HepG2 (cell line): ENCODE results near the gene INA. TPM values are rescaled to one million over a fixed set of nuclear protein-coding genes. Genes with fewer than 3 reads are reported as not detected.

Experiments used
- ETV5 ChIP-seq: IDR thresholded peaks from 2 replicates; pipeline ENCODE4 v1.6.1; 2018; ENCODE audit warnings: missing biosample characterization, missing genetic modification reagents, inconsistent platforms, borderline replicate concordance
- FLYWCH1 ChIP-seq: sonication (generic); formaldehyde crosslinking; IDR thresholded peaks from 2 replicates; pipeline ENCODE4 v1.8.1; 2023; ENCODE audit warnings: mild to moderate bottlenecking, missing genetic modification reagents
- HOXD1 ChIP-seq: sonication (generic); formaldehyde crosslinking; IDR thresholded peaks from 2 replicates; pipeline ENCODE4 v1.5.0; 2020; ENCODE audit warnings: missing genetic modification reagents
- MAFG ChIP-seq: sonication (generic); formaldehyde crosslinking; IDR thresholded peaks from 2 replicates; pipeline ENCODE4 v1.5.1; 2020; ENCODE audit warnings: mild to moderate bottlenecking, missing genetic modification reagents
- MIER3 ChIP-seq: IDR thresholded peaks from 2 replicates; pipeline ENCODE4 v1.6.1; 2016; ENCODE audit warnings: missing compliant biosample characterization, borderline replicate concordance
- MTF1 ChIP-seq: sonication (generic); formaldehyde crosslinking; IDR thresholded peaks from 2 replicates; pipeline ENCODE4 v1.5.0; 2020; ENCODE audit warnings: missing genetic modification reagents
- NR0B2 ChIP-seq: sonication (generic); formaldehyde crosslinking; IDR thresholded peaks from 2 replicates; pipeline ENCODE4 v1.4.0; 2020; ENCODE audit warnings: mild to moderate bottlenecking, missing genetic modification reagents
- REST ChIP-seq, 2 experiments: IDR thresholded peaks; 2 replicates each; pipeline ENCODE4 v1.6.1; 2011 to 2012; ENCODE audit warnings: low read length in 2 of 2, borderline replicate concordance in 1 of 2, low read depth in 1 of 2, mild to moderate bottlenecking in 1 of 2, moderate library complexity in 1 of 2
- SCMH1 ChIP-seq: sonication (generic); formaldehyde crosslinking; IDR thresholded peaks from 2 replicates; pipeline ENCODE4 v1.9.0; 2021; ENCODE audit warnings: missing genetic modification reagents, mild to moderate bottlenecking, borderline replicate concordance
- SMAD3 ChIP-seq: sonication (generic); formaldehyde crosslinking; IDR thresholded peaks from 2 replicates; pipeline ENCODE4 v1.4.0; 2020; ENCODE audit warnings: missing genetic modification reagents
- SUZ12 ChIP-seq: fragments of 150-350 bp; IDR thresholded peaks from 2 replicates; pipeline ENCODE4 v1.6.1; 2014; ENCODE audit warnings: low read depth, low read length
- TEAD2 ChIP-seq: sonication (generic); formaldehyde crosslinking; IDR thresholded peaks from 2 replicates; pipeline ENCODE4 v1.9.0; 2021; ENCODE audit warnings: missing genetic modification reagents
- TFAP4 ChIP-seq: sonication (generic); IDR thresholded peaks from 2 replicates; pipeline ENCODE4 v1.6.1; 2016; ENCODE audit warnings: low read depth, borderline replicate concordance
- TFDP2 ChIP-seq: sonication (generic); formaldehyde crosslinking; IDR thresholded peaks from 2 replicates; pipeline ENCODE4 v1.4.0; 2020; ENCODE audit warnings: missing genetic modification reagents
- THAP11 ChIP-seq: IDR thresholded peaks from 2 replicates; pipeline ENCODE4 v1.6.1; 2016; ENCODE audit warnings: missing biosample characterization, missing genetic modification reagents
- ZBTB25 ChIP-seq: IDR thresholded peaks from 2 replicates; pipeline ENCODE4 v1.6.1; 2018; ENCODE audit warnings: missing genetic modification reagents
- ZFAT ChIP-seq: sonication (generic); formaldehyde crosslinking; conservative IDR thresholded peaks from 2 replicates; pipeline ENCODE4 v1.8.1; 2023; ENCODE audit warnings: missing genetic modification reagents, inconsistent platforms
- ZNF44 ChIP-seq: sonication (generic); formaldehyde crosslinking; IDR thresholded peaks from 2 replicates; pipeline ENCODE4 v1.5.1; 2020; ENCODE audit warnings: mild to moderate bottlenecking, missing genetic modification reagents
- ZNF547 ChIP-seq: sonication (generic); formaldehyde crosslinking; IDR thresholded peaks from 2 replicates; pipeline ENCODE4 v1.5.1; 2020; ENCODE audit warnings: mild to moderate bottlenecking, missing genetic modification reagents
- ZNF614 ChIP-seq: IDR thresholded peaks from 2 replicates; pipeline ENCODE4 v1.6.1; 2018; ENCODE audit warnings: missing biosample characterization, missing genetic modification reagents, inconsistent platforms, borderline replicate concordance
- ZNF879 ChIP-seq: sonication (generic); formaldehyde crosslinking; IDR thresholded peaks from 2 replicates; pipeline ENCODE4 v1.8.1; 2023; ENCODE audit warnings: missing genetic modification reagents
- ZSCAN12 ChIP-seq: sonication (generic); formaldehyde crosslinking; IDR thresholded peaks from 2 replicates; pipeline ENCODE4 v1.9.0; 2021; ENCODE audit warnings: mild to moderate bottlenecking, missing genetic modification reagents
- ZSCAN30 ChIP-seq: sonication (generic); formaldehyde crosslinking; IDR thresholded peaks from 2 replicates; pipeline ENCODE4 v1.5.0; 2020; ENCODE audit warnings: mild to moderate bottlenecking, missing genetic modification reagents
- ZSCAN9 ChIP-seq: IDR thresholded peaks from 2 replicates; pipeline ENCODE4 v1.6.1; 2016; ENCODE audit warnings: borderline replicate concordance
- polyA plus RNA-seq, 8 experiments: library from polyadenylated mRNA; depleted of rRNA in 3 of 8; stranded (reverse) in 7 of 8; unstranded in 1 of 8; fragments of >200 nt; fragmentation: Illumina TruSeq in 4 of 8; extraction: Trizol in 4 of 8; gene quantifications; 2 replicates each; pipeline versions ENCODE4 v1.2.1 to v1.2.3, GENCODE V29; 2011 to 2016; ENCODE audit warnings: low read depth in 4 of 8, missing spikeins in 1 of 8, mixed read lengths in 1 of 8; ENCODE audit not compliant: insufficient read depth in 1 of 8
- total RNA-seq, 5 experiments: library from RNA; depleted of rRNA; stranded (reverse); fragments of >200 nt; fragmentation: Illumina TruSeq; extraction: Trizol; gene quantifications; 2 replicates each; pipeline ENCODE4 v1.2.3, GENCODE V29; 2016; ENCODE audit warnings: low read depth in 1 of 5

The INA gene
- total and polyA plus RNA-seq, 2 of the 13 experiments (the other 11 are each of a cell fraction or from before 2014, with no cell fraction given), result 0.04 to 0.13 TPM

GRCh38 chr10:103265717-103266329 is 11.1 kb upstream of the INA start (continued):
- TF ChIP-seq NR0B2 (CRISPR knock-in tag), result no peak
- 0 out of 2 replicates have a peak, but pooled peaks have one; percentile 28 for TF ChIP-seq ZNF614
- TF ChIP-seq REST (IDR thresholded peaks at IDR 0.05; ENCODE audit: borderline replicate concordance in 1 of 2, low read depth in 1 of 2, low read length in 2 of 2), result peak; percentile 97 to 99
- 0 out of 2 replicates have a peak, but pooled peaks have one; percentile 43 for TF ChIP-seq ZNF879 (CRISPR knock-in tag)
- TF ChIP-seq SCMH1 (CRISPR knock-in tag), result no peak
- no peak for TF ChIP-seq MAFG
- peak; percentile 55; the same call in 1 of the 2 replicates for TF ChIP-seq ZNF44
- peak; percentile 61; the same call in 1 of the 2 replicates for TF ChIP-seq ZSCAN30
- 0 out of 2 replicates have a peak, but pooled peaks have one; percentile 53 for TF ChIP-seq HOXD1 (CRISPR knock-in tag)
- TF ChIP-seq ZSCAN9 (CRISPR knock-in tag), result peak; percentile 98
- peak; percentile 88 for TF ChIP-seq MTF1 (CRISPR knock-in tag)
- no peak for TF ChIP-seq SUZ12
- peak; percentile 51; the same call in 1 of the 2 replicates for TF ChIP-seq TFDP2 (CRISPR knock-in tag)
- TF ChIP-seq SMAD3 (CRISPR knock-in tag), result peak; percentile 91
- TF ChIP-seq ETV5 (CRISPR knock-in tag), result peak; percentile 47; the same call in 1 of the 2 replicates
- TF ChIP-seq ZNF547, result no peak
- TF ChIP-seq ZSCAN12 (CRISPR knock-in tag), result peak; percentile 95
- peak; percentile 79 for TF ChIP-seq ZBTB25 (CRISPR knock-in tag)
- TF ChIP-seq MIER3 (CRISPR knock-in tag), result peak; percentile 38; the same call in 1 of the 2 replicates
- peak; percentile 59 for TF ChIP-seq THAP11 (CRISPR knock-in tag)
- peak; percentile 50; the same call in 1 of the 2 replicates for TF ChIP-seq TEAD2 (CRISPR knock-in tag)
- TF ChIP-seq TFAP4, result no peak
- no peak; the same call in 1 of the 2 replicates for TF ChIP-seq ZFAT (CRISPR knock-in tag)
- no peak for TF ChIP-seq FLYWCH1 (CRISPR knock-in tag)
